ENCODE measurements around the gene GPR176.

GPR176 gene

DNA sequence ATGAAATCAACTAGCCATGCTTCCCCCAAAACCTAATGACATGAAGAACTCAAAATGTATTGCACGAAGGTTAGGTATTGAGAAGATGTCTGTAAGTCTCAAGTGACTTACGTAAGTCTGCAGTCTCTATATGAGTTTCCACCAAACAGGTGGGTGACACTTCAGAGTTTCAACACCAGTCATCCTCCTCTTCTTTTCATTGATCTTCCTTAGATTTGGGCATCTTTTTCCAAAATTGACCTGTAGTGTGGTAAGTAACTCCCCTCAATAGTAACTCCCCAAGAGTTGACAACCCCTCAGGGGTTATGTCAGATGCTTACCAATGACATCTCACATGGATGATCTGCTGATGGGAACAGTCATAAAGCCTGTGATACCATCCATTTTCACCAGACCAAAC lies 46.1 kb downstream of the GPR176 start:
- DNase-seq: no peak
- Histone ChIP-seq H3K36me3 (ENCODE audit: control insufficient read depth in 1 of 2, insufficient read depth in 2 of 2, low read depth in 1 of 2, low read length in 2 of 2) (peaks cover 0 to 4% of the 10 kb centered on the region in 2 experiments), H4K8ac (ENCODE audit: low read length) (no peak overlapping the region), H3K4me1 (ENCODE audit: control insufficient read depth, insufficient read depth, low read depth, low read length) (peaks cover 3% of the 10 kb centered on the region), H2AFZ (ENCODE audit: low read depth, low read length) (no peak overlapping the region), H2BK12ac (ENCODE audit: low read length in 2 of 2) (no peak overlapping the region), H3K4me2 (ENCODE audit: low read length, poor library complexity, severe bottlenecking) (no peak overlapping the region), H3K4me3 (ENCODE audit: insufficient read depth in 1 of 2, low read depth in 1 of 2, low read length in 2 of 2) (no peak overlapping the region), H3K18ac (ENCODE audit: low read depth in 1 of 2, low read length in 2 of 2) (no peak overlapping the region), H2BK15ac (ENCODE audit: low read depth, poor library complexity, severe bottlenecking) (no peak overlapping the region), H2BK5ac (ENCODE audit: low read depth, low read length, poor library complexity, severe bottlenecking) (no peak overlapping the region), H2AK5ac (ENCODE audit: low read length, severe bottlenecking) (no peak overlapping the region), H3K27me3 (ENCODE audit: control insufficient read depth in 1 of 2, insufficient read depth in 1 of 2, low read length in 2 of 2) (no peaks in the 10 kb centered on the region), H3K23ac (ENCODE audit: low read length in 2 of 2) (no peak overlapping the region), H3K4ac (ENCODE audit: low read depth in 1 of 2, low read length in 2 of 2) (no peak overlapping the region), H3K9ac (ENCODE audit: low read length) (no peak overlapping the region), H4K91ac (ENCODE audit: low read length) (no peak overlapping the region), H2BK120ac (ENCODE audit: low read depth, low read length) (no peak overlapping the region), H3K9me3 (ENCODE audit: control insufficient read depth, low read length) (no peaks in the 10 kb centered on the region), H3K27ac (ENCODE audit: low read length, poor library complexity, severe bottlenecking) (no peak overlapping the region), H3K14ac (ENCODE audit: low read length in 2 of 2) (no peak overlapping the region), H3K79me1 (replicated peaks; ENCODE audit: low read length, poor library complexity, severe bottlenecking) (peaks cover 30% of the 10 kb centered on the region)
- 100% methylated on average over 1 of the region's 2 CpGs for WGBS

GRCh38 chr15:39870537-39870936 lies 49.5 kb downstream of the GPR176 start:
- no peak overlapping the region for H4K8ac ChIP-seq (ENCODE audit: low read length)
- no peak for DNase-seq
- H3K4ac ChIP-seq (ENCODE audit: low read depth in 1 of 2, low read length in 2 of 2): no peak overlapping the region
- no peak overlapping the region for H2AK5ac ChIP-seq (ENCODE audit: low read length, severe bottlenecking)
- no peak overlapping the region for H2BK12ac ChIP-seq (ENCODE audit: low read length in 2 of 2)
- no peak overlapping the region for H3K23ac ChIP-seq (ENCODE audit: low read length in 2 of 2)
- no peak overlapping the region for H3K18ac ChIP-seq (ENCODE audit: low read depth in 1 of 2, low read length in 2 of 2)
- H2BK120ac ChIP-seq (ENCODE audit: low read depth, low read length): no peak overlapping the region
- no peak overlapping the region for H2BK5ac ChIP-seq (ENCODE audit: low read depth, low read length, poor library complexity, severe bottlenecking)
- no peaks in the 10 kb centered on the region for H3K27me3 ChIP-seq (ENCODE audit: control insufficient read depth in 1 of 2, insufficient read depth in 1 of 2, low read length in 2 of 2)
- peaks cover 39% of the 10 kb centered on the region for H3K79me1 ChIP-seq (replicated peaks; ENCODE audit: low read length, poor library complexity, severe bottlenecking)
- no peak overlapping the region for H2AFZ ChIP-seq (ENCODE audit: low read depth, low read length)
- 77% methylated on average over 2 of the region's 2 CpGs for WGBS
- H2BK15ac ChIP-seq (ENCODE audit: low read depth, poor library complexity, severe bottlenecking): no peak overlapping the region
- no peak overlapping the region for H3K14ac ChIP-seq (ENCODE audit: low read length in 2 of 2)
- H3K9ac ChIP-seq (ENCODE audit: low read length): no peak overlapping the region
- no peak overlapping the region for H3K4me2 ChIP-seq (ENCODE audit: low read length, poor library complexity, severe bottlenecking)
- no peaks in the 10 kb centered on the region for H3K9me3 ChIP-seq (ENCODE audit: control insufficient read depth, low read length)
- H4K91ac ChIP-seq (ENCODE audit: low read length): no peak overlapping the region
- H3K4me1 ChIP-seq (ENCODE audit: control insufficient read depth, insufficient read depth, low read depth, low read length): no peaks in the 10 kb centered on the region
- H3K4me3 ChIP-seq (ENCODE audit: insufficient read depth in 1 of 2, low read depth in 1 of 2, low read length in 2 of 2): no peak overlapping the region
- H3K36me3 ChIP-seq (ENCODE audit: control insufficient read depth in 1 of 2, insufficient read depth in 2 of 2, low read depth in 1 of 2, low read length in 2 of 2): peaks cover 0 to 4% of the 10 kb centered on the region in 2 experiments
- H3K27ac ChIP-seq (ENCODE audit: low read length, poor library complexity, severe bottlenecking): no peak overlapping the region

DNA sequence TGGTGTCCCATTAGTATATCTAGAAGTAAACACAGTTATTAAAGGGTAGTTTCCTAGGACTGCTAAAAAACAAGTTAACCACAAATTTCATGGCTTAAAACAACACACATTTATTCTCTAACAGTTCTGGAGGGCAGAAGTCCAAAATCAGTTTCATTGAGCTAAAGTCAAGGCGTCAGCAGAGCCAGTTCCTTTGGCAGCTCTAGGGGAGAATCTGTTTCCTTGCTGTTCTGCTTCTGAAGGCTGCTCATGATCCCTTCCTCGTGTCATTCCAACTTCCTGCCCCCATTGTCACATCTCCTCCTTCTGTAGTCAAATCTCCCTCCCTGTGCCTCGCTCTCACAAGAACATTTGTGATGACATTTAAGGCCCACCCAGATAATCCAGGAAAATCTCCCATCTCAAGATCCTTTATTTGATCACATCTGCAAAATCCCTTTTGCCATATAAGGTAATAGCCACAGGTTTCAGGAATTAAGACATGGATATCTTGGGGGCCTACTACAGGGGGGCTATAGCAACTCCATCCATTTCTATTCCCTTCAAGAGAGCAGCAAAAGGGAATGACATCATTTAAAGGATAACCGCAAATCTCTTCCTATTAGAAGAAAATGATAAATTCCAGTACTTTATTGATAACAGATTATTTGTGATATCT lies 50.1 kb downstream of the GPR176 start:
- Histone ChIP-seq H3K4me1 (ENCODE audit: control insufficient read depth, insufficient read depth, low read depth, low read length) (no peaks in the 10 kb centered on the region), H3K4me3 (ENCODE audit: insufficient read depth in 1 of 2, low read depth in 1 of 2, low read length in 2 of 2) (no peak overlapping the region), H4K91ac (ENCODE audit: low read length) (no peak overlapping the region), H3K4me2 (ENCODE audit: low read length, poor library complexity, severe bottlenecking) (no peak overlapping the region), H2BK12ac (ENCODE audit: low read length in 2 of 2) (no peak overlapping the region), H3K9ac (ENCODE audit: low read length) (no peak overlapping the region), H3K4ac (ENCODE audit: low read depth in 1 of 2, low read length in 2 of 2) (no peak overlapping the region), H2BK5ac (ENCODE audit: low read depth, low read length, poor library complexity, severe bottlenecking) (no peak overlapping the region), H3K14ac (ENCODE audit: low read length in 2 of 2) (no peak overlapping the region), H3K79me1 (replicated peaks; ENCODE audit: low read length, poor library complexity, severe bottlenecking) (peaks cover 39% of the 10 kb centered on the region), H2BK15ac (ENCODE audit: low read depth, poor library complexity, severe bottlenecking) (no peak overlapping the region), H3K18ac (ENCODE audit: low read depth in 1 of 2, low read length in 2 of 2) (no peak overlapping the region), H2AFZ (ENCODE audit: low read depth, low read length) (no peak overlapping the region), H2AK5ac (ENCODE audit: low read length, severe bottlenecking) (no peak overlapping the region), H3K36me3 (ENCODE audit: control insufficient read depth in 1 of 2, insufficient read depth in 2 of 2, low read depth in 1 of 2, low read length in 2 of 2) (peaks cover 0 to 4% of the 10 kb centered on the region in 2 experiments), H3K27ac (ENCODE audit: low read length, poor library complexity, severe bottlenecking) (no peak overlapping the region), H3K27me3 (ENCODE audit: control insufficient read depth in 1 of 2, insufficient read depth in 1 of 2, low read length in 2 of 2) (no peaks in the 10 kb centered on the region), H4K8ac (ENCODE audit: low read length) (no peak overlapping the region), H2BK120ac (ENCODE audit: low read depth, low read length) (no peak overlapping the region), H3K23ac (ENCODE audit: low read length in 2 of 2) (no peak overlapping the region), H3K9me3 (ENCODE audit: control insufficient read depth, low read length) (no peaks in the 10 kb centered on the region)
- WGBS: 71% methylated on average over 3 of the region's 4 CpGs
- no peak for DNase-seq

DNA sequence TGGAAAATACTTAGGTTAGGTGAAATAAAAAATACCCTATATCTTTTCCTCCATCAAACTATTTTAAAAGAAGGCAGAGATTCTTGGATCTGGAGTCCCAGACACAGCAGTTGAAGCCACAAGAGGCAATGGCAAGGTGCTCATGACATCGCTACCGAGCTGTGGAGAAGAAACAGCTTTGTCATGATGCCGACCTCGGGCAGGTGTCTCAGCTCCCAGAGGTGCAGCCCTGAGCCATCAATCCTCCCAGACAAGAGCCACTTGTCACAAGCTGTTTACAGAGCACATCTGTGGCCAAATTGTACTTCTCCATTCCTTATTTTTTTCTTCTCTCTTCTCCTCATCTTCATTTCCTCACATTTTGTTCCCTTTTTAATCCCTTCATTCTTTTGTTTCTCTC lies 50.8 kb downstream of the GPR176 start:
- no peaks in the 10 kb centered on the region for H3K9me3 ChIP-seq (ENCODE audit: control insufficient read depth, low read length)
- no peak overlapping the region for H2AK5ac ChIP-seq (ENCODE audit: low read length, severe bottlenecking)
- H3K4me3 ChIP-seq (ENCODE audit: insufficient read depth in 1 of 2, low read depth in 1 of 2, low read length in 2 of 2): no peak overlapping the region
- peaks cover 39% of the 10 kb centered on the region for H3K79me1 ChIP-seq (replicated peaks; ENCODE audit: low read length, poor library complexity, severe bottlenecking)
- DNase-seq: no peak
- no peak overlapping the region for H3K18ac ChIP-seq (ENCODE audit: low read depth in 1 of 2, low read length in 2 of 2)
- no peak overlapping the region for H2BK12ac ChIP-seq (ENCODE audit: low read length in 2 of 2)
- no peak overlapping the region for H4K8ac ChIP-seq (ENCODE audit: low read length)
- H3K4me2 ChIP-seq (ENCODE audit: low read length, poor library complexity, severe bottlenecking): no peak overlapping the region
- no peak overlapping the region for H3K9ac ChIP-seq (ENCODE audit: low read length)
- no peak overlapping the region for H3K27ac ChIP-seq (ENCODE audit: low read length, poor library complexity, severe bottlenecking)
- H2BK120ac ChIP-seq (ENCODE audit: low read depth, low read length): no peak overlapping the region
- no peak overlapping the region for H2AFZ ChIP-seq (ENCODE audit: low read depth, low read length)
- peaks cover 0 to 4% of the 10 kb centered on the region in 2 experiments for H3K36me3 ChIP-seq (ENCODE audit: control insufficient read depth in 1 of 2, insufficient read depth in 2 of 2, low read depth in 1 of 2, low read length in 2 of 2)
- 78% methylated on average over 4 of the region's 4 CpGs for WGBS
- no peaks in the 10 kb centered on the region for H3K27me3 ChIP-seq (ENCODE audit: control insufficient read depth in 1 of 2, insufficient read depth in 1 of 2, low read length in 2 of 2)
- H3K4me1 ChIP-seq (ENCODE audit: control insufficient read depth, insufficient read depth, low read depth, low read length): no peaks in the 10 kb centered on the region
- H3K23ac ChIP-seq (ENCODE audit: low read length in 2 of 2): no peak overlapping the region
- no peak overlapping the region for H3K4ac ChIP-seq (ENCODE audit: low read depth in 1 of 2, low read length in 2 of 2)
- H3K14ac ChIP-seq (ENCODE audit: low read length in 2 of 2): no peak overlapping the region
- H2BK15ac ChIP-seq (ENCODE audit: low read depth, poor library complexity, severe bottlenecking): no peak overlapping the region
- H4K91ac ChIP-seq (ENCODE audit: low read length): no peak overlapping the region
- H2BK5ac ChIP-seq (ENCODE audit: low read depth, low read length, poor library complexity, severe bottlenecking): no peak overlapping the region

Data from mesenchymal stem cell (in vitro differentiated cells and primary cell).